Keratinocyte (primary cell): ENCODE data around the gene PTN. TPM values are rescaled to one million over a fixed set of nuclear protein-coding genes. Genes with fewer than 3 reads are reported as not detected.

Source experiments
- DNase-seq: peaks from one replicate; pipeline ENCODE4 v3.0.0-alpha.2; 2011; ENCODE audit warnings: low read depth, missing footprints, low spot score
- FAIRE-seq: peaks from 2 replicates; lab custom pipeline; 2011; peaks lifted over from hg19 to GRCh38; lab: Jason Lieb, UNC
- H2AFZ ChIP-seq: 2 replicates; pipeline ENCODE4 v1.6.0; 2012; ENCODE audit warnings: low read length, control low read depth, inconsistent platforms; ENCODE audit not compliant: control insufficient read depth
- H3K27ac ChIP-seq: 2 replicates; pipeline ENCODE4 v1.5.1; 2011; ENCODE audit warnings: low read length; ENCODE audit not compliant: control insufficient read depth, insufficient read depth
- H3K27me3 ChIP-seq: 3 replicates; pipeline ENCODE4 v1.6.0; 2011; ENCODE audit warnings: low read length; ENCODE audit not compliant: control insufficient read depth, insufficient read depth; ENCODE audit errors: extremely low read depth
- H3K36me3 ChIP-seq, 2 experiments: 2 replicates in 1 of 2; 3 replicates in 1 of 2; pipeline ENCODE4 v1.5.1; 2011; ENCODE audit warnings: low read length in 2 of 2, mild to moderate bottlenecking in 1 of 2; ENCODE audit not compliant: control insufficient read depth in 2 of 2, insufficient read depth in 2 of 2; ENCODE audit errors: extremely low read depth in 1 of 2
- H3K4me1 ChIP-seq: 3 replicates; pipeline ENCODE4 v1.5.1; 2011; ENCODE audit warnings: low read length; ENCODE audit not compliant: control insufficient read depth, insufficient read depth; ENCODE audit errors: extremely low read depth
- H3K4me2 ChIP-seq: 3 replicates; pipeline ENCODE4 v1.6.0; 2011; ENCODE audit warnings: low read depth, low read length; ENCODE audit not compliant: control insufficient read depth, insufficient read depth; ENCODE audit errors: extremely low read depth
- H3K4me3 ChIP-seq, 3 experiments: fragments of 200-600 bp in 1 of 3; sonication (generic) in 1 of 3; 2 replicates in 2 of 3; 3 replicates in 1 of 3; pipeline ENCODE4 v1.5.1; 2011 to 2016; ENCODE audit warnings: low read length in 3 of 3, mild to moderate bottlenecking in 3 of 3, control low read depth in 2 of 3, inconsistent platforms in 1 of 3, low read depth in 1 of 3, mixed read lengths in 1 of 3, mixed run types in 1 of 3, moderate library complexity in 1 of 3; ENCODE audit not compliant: control insufficient read depth in 2 of 3, insufficient read depth in 2 of 3; ENCODE audit errors: extremely low read depth in 1 of 3
- H3K79me2 ChIP-seq: 2 replicates; pipeline ENCODE4 v1.6.0; 2012; ENCODE audit warnings: low read length; ENCODE audit not compliant: control insufficient read depth, insufficient read depth
- H3K9ac ChIP-seq: 3 replicates; pipeline ENCODE4 v1.6.0; 2011; ENCODE audit warnings: low read length; ENCODE audit not compliant: control insufficient read depth, insufficient read depth; ENCODE audit errors: extremely low read depth
- H3K9me1 ChIP-seq: 3 replicates; pipeline ENCODE4 v1.6.0; 2011; ENCODE audit warnings: low read length; ENCODE audit not compliant: control insufficient read depth, insufficient read depth; ENCODE audit errors: extremely low read depth
- H3K9me3 ChIP-seq: 2 replicates; pipeline ENCODE4 v1.5.1; 2012; ENCODE audit warnings: low read depth, low read length; ENCODE audit not compliant: control insufficient read depth
- H4K20me1 ChIP-seq: 3 replicates; pipeline ENCODE4 v1.6.0; 2011; ENCODE audit warnings: low read length; ENCODE audit not compliant: control insufficient read depth, insufficient read depth; ENCODE audit errors: extremely low read depth
- CTCF ChIP-seq, 3 experiments: IDR thresholded peaks in 1 of 3; conservative IDR thresholded peaks in 1 of 3; optimal IDR thresholded peaks in 1 of 3; 2 replicates in 2 of 3; 3 replicates in 1 of 3; pipeline versions ENCODE3 to v1.5.1; 2011; ENCODE audit warnings: low read length in 3 of 3, mild to moderate bottlenecking in 3 of 3, moderate library complexity in 2 of 3, control low read depth in 1 of 3, inconsistent platforms in 1 of 3; ENCODE audit not compliant: insufficient read depth in 2 of 3; ENCODE audit errors: extremely low read depth in 1 of 3
- EZH2 ChIP-seq: IDR thresholded peaks from one replicate; pipeline ENCODE4 v1.6.1; 2012; ENCODE audit warnings: inconsistent platforms, mild to moderate bottlenecking, low read length, moderate library complexity
- dilution Hi-C: fragments of 300-500 bp; cut with MboI; formaldehyde crosslinking; loops from one replicate; pipeline ENCODE4 v1.7.0; 2020; ENCODE audit warnings: low sequenced_read_pairs; ENCODE audit not compliant: extremely low pct_ligation_motif_present
- polyA plus RNA-seq, 5 experiments: library from polyadenylated mRNA; depleted of rRNA in 3 of 5; stranded (reverse) in 3 of 5; stranded (forward) in 1 of 5; unstranded in 1 of 5; fragments of >200 nt; gene quantifications; 1 replicate in 1 of 5; 2 replicates in 3 of 5; 3 replicates in 1 of 5; pipeline versions ENCODE4 v1.2.1 to v1.2.3, GENCODE V29; 2011 to 2012; ENCODE audit warnings: missing spikeins in 2 of 5, low read depth in 1 of 5, low replicate concordance in 1 of 5

The PTN gene
- polyA plus RNA-seq, 1 donor (not counting 4 experiments of a cell fraction or from before 2014, with no cell fraction given), result not detected

GRCh38 chr7:137329411-137329810 lies 14.1 kb downstream of the PTN start:
- Histone ChIP-seq H3K27me3 (no peaks in the 10 kb centered on the region), H3K9me1 (no peaks in the 10 kb centered on the region), H3K4me2 (no peak overlapping the region), H3K36me3 (no peaks in the 10 kb centered on the region), H4K20me1 (no peaks in the 10 kb centered on the region), H3K4me3 (no peak overlapping the region), H3K9me3 (no peaks in the 10 kb centered on the region), H3K27ac (no peak overlapping the region), H3K79me2 (no peaks in the 10 kb centered on the region), H3K4me1 (no peaks in the 10 kb centered on the region), H2AFZ (no peak overlapping the region), H3K9ac (no peak overlapping the region)
- DNase-seq (no peak), FAIRE-seq (no peak)
- TF ChIP-seq EZH2, result no peak
- no peak for TF ChIP-seq CTCF (optimal IDR thresholded peaks at IDR 0.05 in 1 of 3, IDR thresholded peaks at IDR 0.05 in 1 of 3, conservative IDR thresholded peaks at IDR 0.05 in 1 of 3; ENCODE audit: extremely low read depth in 1 of 3, insufficient read depth in 2 of 3, low read length in 3 of 3)
- dilution Hi-C loops, result no loop called here

GRCh38 chr7:137328373-137329120 lies 15.0 kb downstream of the PTN start:
- no peak overlapping the region for H3K27ac ChIP-seq
- H3K4me2 ChIP-seq, result no peak overlapping the region
- no peaks in the 10 kb centered on the region for H3K79me2 ChIP-seq
- no peaks in the 10 kb centered on the region for H3K4me1 ChIP-seq
- FAIRE-seq (no peak), DNase-seq (no peak)
- TF ChIP-seq EZH2, result no peak
- TF ChIP-seq CTCF (optimal IDR thresholded peaks at IDR 0.05 in 1 of 3, IDR thresholded peaks at IDR 0.05 in 1 of 3, conservative IDR thresholded peaks at IDR 0.05 in 1 of 3; ENCODE audit: extremely low read depth in 1 of 3, insufficient read depth in 2 of 3, low read length in 3 of 3), result no peak
- H4K20me1 ChIP-seq, result no peaks in the 10 kb centered on the region
- no peaks in the 10 kb centered on the region for H3K36me3 ChIP-seq
- no peak overlapping the region for H3K9ac ChIP-seq
- H3K27me3 ChIP-seq, result no peaks in the 10 kb centered on the region
- H3K9me1 ChIP-seq, result no peaks in the 10 kb centered on the region
- H3K4me3 ChIP-seq, result no peak overlapping the region
- dilution Hi-C loops, result no loop called here
- no peak overlapping the region for H2AFZ ChIP-seq
- H3K9me3 ChIP-seq, result no peaks in the 10 kb centered on the region
